ENCODE measurements around the gene EEF1AKMT4.

The EEF1AKMT4 gene

GRCh38 chr3:184218814-184219213, 30.7 kb upstream of the EEF1AKMT4 start:
- TF ChIP-seq CTCF (IDR thresholded peaks at IDR 0.05; ENCODE audit: low read depth, low read length, missing control alignments) = no peak
- no peak overlapping the region for H3K4me3 ChIP-seq (replicated peaks; ENCODE audit: low read depth, low read length)
- no peak for DNase-seq (ENCODE audit: extremely low read depth, low read depth)

GRCh38 chr3:184222521-184222920, 27.0 kb upstream of the EEF1AKMT4 start:
- H3K4me3 ChIP-seq (replicated peaks; ENCODE audit: low read depth, low read length) = no peak overlapping the region
- DNase-seq (ENCODE audit: extremely low read depth, low read depth) = no peak
- TF ChIP-seq CTCF (IDR thresholded peaks at IDR 0.05; ENCODE audit: low read depth, low read length, missing control alignments) = no peak

GRCh38 chr3:184223946-184224345, 25.5 kb upstream of the EEF1AKMT4 start:
- H3K4me3 ChIP-seq (replicated peaks; ENCODE audit: low read depth, low read length) = no peak overlapping the region
- no peak for DNase-seq (ENCODE audit: extremely low read depth, low read depth)
- TF ChIP-seq CTCF (IDR thresholded peaks at IDR 0.05; ENCODE audit: low read depth, low read length, missing control alignments) = no peak

- no peak overlapping the region for H3K4me3 ChIP-seq (replicated peaks; ENCODE audit: low read depth, low read length)
- peak; percentile 85 for TF ChIP-seq CTCF (IDR thresholded peaks at IDR 0.05; ENCODE audit: low read depth, low read length, missing control alignments)
- no peak for DNase-seq (ENCODE audit: extremely low read depth, low read depth)
Observed at GRCh38 chr3:184227481-184227935, 22.0 kb upstream of the EEF1AKMT4 start.

- no peak for TF ChIP-seq CTCF (IDR thresholded peaks at IDR 0.05; ENCODE audit: low read depth, low read length, missing control alignments)
- H3K4me3 ChIP-seq (replicated peaks; ENCODE audit: low read depth, low read length) = no peak overlapping the region
- DNase-seq (ENCODE audit: extremely low read depth, low read depth) = no peak
Observed at GRCh38 chr3:184228376-184229137, 20.9 kb upstream of the EEF1AKMT4 start.

- TF ChIP-seq CTCF (IDR thresholded peaks at IDR 0.05; ENCODE audit: low read depth, low read length, missing control alignments) = no peak
- DNase-seq (ENCODE audit: extremely low read depth, low read depth) = no peak
- peak within 1 kb of the TSS; percentile 22 for H3K4me3 ChIP-seq (replicated peaks; ENCODE audit: low read depth, low read length)
Observed at GRCh38 chr3:184229394-184230080, 19.9 kb upstream of the EEF1AKMT4 start, which contains the start of gene VWA5B2. TSS of gene VWA5B2 (plus strand) at chr3:184229585. CDS start at chr3:184230529, 944 bp downstream.

All from HFF-Myc (cell line).